ENCODE measurements around the gene PCSK4. TPM values are rescaled to one million over a fixed set of nuclear protein-coding genes. Genes with fewer than 3 reads are reported as not detected.
"Not testable (repeated sequence)": the region's sequence is repeated elsewhere in the genome, so short reads cannot be mapped to it uniquely, and the experiment has no call there.

Gene PCSK4
- total RNA-seq, 1 donor from 2014 or later: 12.4 TPM

- H3K27me3 Mint-ChIP-seq: no peaks in the 10 kb centered on the region
- no peaks in the 10 kb centered on the region for H3K9me3 Mint-ChIP-seq
- peaks cover 4% of the 10 kb centered on the region for H3K36me3 Mint-ChIP-seq
- peak overlapping the region; percentile 47 for H3K4me3 Mint-ChIP-seq
- no peak for DNase-seq (ENCODE audit: extremely low spot score, unreplicated experiment)
- peaks cover 6% of the 10 kb centered on the region for H3K4me1 Mint-ChIP-seq (ENCODE audit: unreplicated experiment)
- TF ChIP-seq, protein P1, sequence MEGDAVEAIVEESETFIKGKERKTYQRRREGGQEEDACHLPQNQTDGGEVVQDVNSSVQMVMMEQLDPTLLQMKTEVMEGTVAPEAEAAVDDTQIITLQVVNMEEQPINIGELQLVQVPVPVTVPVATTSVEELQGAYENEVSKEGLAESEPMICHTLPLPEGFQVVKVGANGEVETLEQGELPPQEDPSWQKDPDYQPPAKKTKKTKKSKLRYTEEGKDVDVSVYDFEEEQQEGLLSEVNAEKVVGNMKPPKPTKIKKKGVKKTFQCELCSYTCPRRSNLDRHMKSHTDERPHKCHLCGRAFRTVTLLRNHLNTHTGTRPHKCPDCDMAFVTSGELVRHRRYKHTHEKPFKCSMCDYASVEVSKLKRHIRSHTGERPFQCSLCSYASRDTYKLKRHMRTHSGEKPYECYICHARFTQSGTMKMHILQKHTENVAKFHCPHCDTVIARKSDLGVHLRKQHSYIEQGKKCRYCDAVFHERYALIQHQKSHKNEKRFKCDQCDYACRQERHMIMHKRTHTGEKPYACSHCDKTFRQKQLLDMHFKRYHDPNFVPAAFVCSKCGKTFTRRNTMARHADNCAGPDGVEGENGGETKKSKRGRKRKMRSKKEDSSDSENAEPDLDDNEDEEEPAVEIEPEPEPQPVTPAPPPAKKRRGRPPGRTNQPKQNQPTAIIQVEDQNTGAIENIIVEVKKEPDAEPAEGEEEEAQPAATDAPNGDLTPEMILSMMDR (conservative IDR thresholded peaks at IDR 0.05): no peak
- no peak overlapping the region for H3K27ac Mint-ChIP-seq
Measured at GRCh38 chr19:1482361-1483130, 7.6 kb downstream of the PCSK4 start.

DNA sequence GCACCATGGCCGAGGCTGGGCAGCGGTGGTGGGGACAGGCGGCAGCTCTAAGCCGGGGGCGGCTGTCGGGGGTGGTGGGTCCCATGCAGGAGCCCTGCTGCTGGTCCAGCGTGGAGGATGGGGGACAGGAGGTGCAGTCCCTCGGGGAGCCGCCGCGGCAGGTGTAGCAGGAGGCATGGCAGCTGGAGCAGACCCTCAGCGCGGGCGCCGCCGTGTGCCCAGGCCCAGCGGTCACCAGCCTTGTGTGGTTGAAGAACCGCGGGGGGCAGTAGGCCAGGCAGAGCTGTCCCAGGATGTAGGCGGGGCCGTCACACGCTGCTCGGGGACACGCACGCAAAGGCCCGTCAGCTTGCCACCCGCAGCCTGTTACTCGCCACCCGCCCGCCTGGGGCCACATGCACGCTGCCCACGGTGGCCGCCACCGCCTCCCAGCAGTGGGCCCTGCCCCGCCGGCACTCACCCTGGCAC lies 8.2 kb downstream of the PCSK4 start:
- Mint-ChIP-seq H3K27me3 (no peaks in the 10 kb centered on the region), H3K9me3 (no peaks in the 10 kb centered on the region), H3K27ac (no peak overlapping the region), H3K36me3 (peaks cover 4% of the 10 kb centered on the region), H3K4me3 (no peak overlapping the region), H3K4me1 (ENCODE audit: unreplicated experiment) (peaks cover 6% of the 10 kb centered on the region)
- peak; percentile 70 for DNase-seq (ENCODE audit: extremely low spot score, unreplicated experiment)
- TF ChIP-seq, protein P1 (conservative IDR thresholded peaks at IDR 0.05): no peak

GRCh38 chr19:1481224-1481892 lies 8.8 kb downstream of the PCSK4 start:
- Mint-ChIP-seq H3K4me1 (ENCODE audit: unreplicated experiment) (peaks cover 6% of the 10 kb centered on the region), H3K36me3 (peaks cover 4% of the 10 kb centered on the region), H3K27ac (no peak overlapping the region), H3K4me3 (no peak overlapping the region), H3K27me3 (no peaks in the 10 kb centered on the region), H3K9me3 (no peaks in the 10 kb centered on the region)
- TF ChIP-seq, protein P1 (conservative IDR thresholded peaks at IDR 0.05): no peak
- DNase-seq (ENCODE audit: extremely low spot score, unreplicated experiment): no peak

DNA sequence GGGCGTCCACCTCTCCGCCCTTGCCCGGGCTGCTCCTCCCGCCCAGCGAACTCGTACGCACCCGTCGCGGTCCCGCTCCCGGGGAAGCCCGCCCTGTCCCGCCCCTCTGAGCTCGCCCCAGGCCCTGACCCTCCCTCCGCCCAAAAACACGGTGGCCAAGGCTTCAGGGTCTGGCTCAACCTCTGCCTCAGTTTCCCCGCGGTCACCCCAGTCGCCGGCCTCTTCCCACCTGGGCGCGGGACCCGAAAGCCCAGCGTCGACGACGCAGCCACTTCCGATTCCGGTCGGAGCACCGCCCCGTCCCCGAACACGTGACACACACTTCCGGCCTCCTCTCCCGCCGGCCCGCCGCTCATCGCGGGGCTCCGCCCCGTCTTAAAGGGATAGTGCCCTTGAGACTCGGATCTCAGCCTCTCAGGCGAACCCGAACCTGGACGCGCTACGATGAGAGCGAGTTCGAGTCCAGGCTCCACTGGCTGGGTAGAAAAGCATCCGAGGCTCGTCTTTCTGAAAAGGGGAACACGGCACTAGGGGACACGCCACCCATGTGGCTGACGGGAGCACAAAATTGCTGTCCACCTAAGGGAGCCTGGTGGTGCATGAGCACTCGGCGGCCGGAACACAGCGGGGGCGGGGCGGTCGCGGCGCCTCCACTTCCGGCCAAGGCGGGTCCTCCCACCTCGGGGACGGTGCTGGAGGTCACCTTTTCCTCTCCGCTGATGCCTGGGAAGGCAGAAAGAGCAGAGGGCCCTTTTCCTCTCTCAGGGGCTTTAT lies 11.0 kb downstream of the PCSK4 start, which contains the start of gene C19orf25:
TSS of gene C19orf25 (minus strand) at position 282 of the 774 bp plus-strand sequence. CDS start 312 bp downstream, outside the sequence.
- Mint-ChIP-seq H3K27ac (peak within 1 kb of the TSS; percentile 95), H3K27me3 (no peaks in the 10 kb centered on the region), H3K36me3 (peaks cover 4% of the 10 kb centered on the region), H3K4me1 (ENCODE audit: unreplicated experiment) (peaks cover 6% of the 10 kb centered on the region), H3K4me3 (peak within 1 kb of the TSS; percentile 99), H3K9me3 (no peaks in the 10 kb centered on the region)
- TF ChIP-seq, protein P1 (conservative IDR thresholded peaks at IDR 0.05): no peak
- peak; percentile 93 for DNase-seq (ENCODE audit: extremely low spot score, unreplicated experiment)

DNA sequence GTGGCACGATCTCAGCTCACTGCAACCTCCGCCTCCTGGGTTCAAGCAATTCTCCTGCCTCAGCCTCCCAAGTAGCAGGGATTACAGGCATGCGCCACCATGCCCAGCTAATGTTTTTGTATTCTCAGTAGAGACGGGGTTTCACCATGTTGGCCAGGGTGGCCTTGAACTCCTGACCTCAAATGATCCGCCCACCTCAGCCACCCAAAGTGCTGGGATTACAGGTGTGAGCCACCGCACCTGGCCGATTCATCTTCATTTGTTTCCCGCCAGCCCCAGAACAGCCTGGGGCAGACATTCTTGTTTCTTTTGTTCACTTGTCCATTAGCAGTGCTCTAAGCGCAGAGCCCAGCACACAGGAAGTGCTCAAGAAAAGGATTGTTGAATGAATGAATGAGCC lies 13.1 kb downstream of the PCSK4 start:
- Mint-ChIP-seq H3K4me3 (peak overlapping the region; percentile 68), H3K27ac (peak overlapping the region; percentile 36)
- not testable (repeated sequence) for DNase-seq (ENCODE audit: extremely low spot score, unreplicated experiment); H3K4me1 Mint-ChIP-seq (ENCODE audit: unreplicated experiment); H3K36me3 Mint-ChIP-seq; H3K27me3 Mint-ChIP-seq; H3K9me3 Mint-ChIP-seq
